K562 (cell line): ENCODE measurements around the gene CDK11B. TPM values are rescaled to one million over a fixed set of nuclear protein-coding genes. Genes with fewer than 3 reads are reported as not detected.

ENCODE experiments used
- ATF2 ChIP-seq: sonication (generic); formaldehyde crosslinking; IDR thresholded peaks from 2 replicates; pipeline ENCODE4 v1.8.1; 2022; ENCODE audit warnings: missing genetic modification reagents
- BMI1 ChIP-seq: fragments of 150-350 bp; IDR thresholded peaks from 2 replicates; pipeline ENCODE4 v1.6.1; 2014; ENCODE audit warnings: low read length
- CHD2 ChIP-seq: IDR thresholded peaks from 2 replicates; pipeline ENCODE4 v1.6.1; 2011; ENCODE audit warnings: low read depth, low read length
- EHMT2 ChIP-seq: fragments of 450-650 bp; IDR thresholded peaks from 2 replicates; pipeline ENCODE4 v1.6.1; 2018; ENCODE audit warnings: antibody characterized with exemption
- FOXA3 ChIP-seq, 2 experiments: fragments of 450-650 bp in 1 of 2; sonication (generic) in 1 of 2; formaldehyde crosslinking; IDR thresholded peaks in 1 of 2; conservative IDR thresholded peaks in 1 of 2; 2 replicates each; pipeline versions ENCODE4 v1.4.0 to v1.8.0; 2020 to 2022; ENCODE audit warnings: mild to moderate bottlenecking in 2 of 2, missing genetic modification reagents in 1 of 2
- GATAD2A ChIP-seq: fragments of 450-650 bp; IDR thresholded peaks from 2 replicates; pipeline ENCODE4 v1.6.1; 2017
- HMG20B ChIP-seq: fragments of 250-450 bp; sonication (Bioruptor Pico); IDR thresholded peaks from 2 replicates; pipeline ENCODE4 v1.5.0; 2021; ENCODE audit warnings: mild to moderate bottlenecking
- KLF6 ChIP-seq: fragments of 250-450 bp; sonication (Bioruptor Pico); IDR thresholded peaks from 2 replicates; pipeline ENCODE4 v1.4.0; 2020; ENCODE audit warnings: mild to moderate bottlenecking, moderate library complexity, borderline replicate concordance
- MECOM ChIP-seq: fragments of 250-450 bp; sonication (Bioruptor Pico); IDR thresholded peaks from 2 replicates; pipeline ENCODE4 v1.8.0; 2022; ENCODE audit warnings: inconsistent platforms
- NCOR1 ChIP-seq: fragments of 450-650 bp; IDR thresholded peaks from 2 replicates; pipeline ENCODE4 v1.6.1; 2016; ENCODE audit warnings: mild to moderate bottlenecking, moderate library complexity
- OTX1 ChIP-seq: fragments of 450-650 bp; formaldehyde crosslinking; IDR thresholded peaks from 2 replicates; pipeline ENCODE4 v1.4.0; 2022; ENCODE audit warnings: mild to moderate bottlenecking
- ZBTB40 ChIP-seq, 2 experiments: fragments of 450-650 bp in 1 of 2; sonication (generic) in 1 of 2; formaldehyde crosslinking in 1 of 2; IDR thresholded peaks; 2 replicates each; pipeline versions ENCODE4 v1.7.1 to v1.9.0; 2016 to 2022; ENCODE audit warnings: inconsistent platforms in 1 of 2, mild to moderate bottlenecking in 1 of 2, missing genetic modification reagents in 1 of 2
- ZFX ChIP-seq: sonication (generic); formaldehyde crosslinking; IDR thresholded peaks from 2 replicates; pipeline ENCODE4 v1.8.0; 2022; ENCODE audit warnings: mild to moderate bottlenecking, missing genetic modification reagents, moderate library complexity
- polyA plus RNA-seq, 8 experiments: library from polyadenylated mRNA; depleted of rRNA in 4 of 8; stranded (reverse) in 5 of 8; unstranded in 3 of 8; fragments of >200 nt; fragmentation: Nextera tagmentation in 2 of 8; fragmentation: Illumina TruSeq in 1 of 8; extraction: Ambion mirVana in 2 of 8; extraction: Trizol in 1 of 8; gene quantifications; 2 replicates each; pipeline versions ENCODE4 v1.2.1 to v1.2.3, GENCODE V29; 2011 to 2014; ENCODE audit warnings: inconsistent platforms in 1 of 8, missing spikeins in 1 of 8
- total RNA-seq, 7 experiments: library from RNA; depleted of rRNA in 6 of 7; stranded (reverse); fragments of >200 nt in 6 of 7; fragmentation: Illumina TruSeq in 2 of 7; extraction: Trizol in 2 of 7; gene quantifications; 2 replicates each; pipeline versions ENCODE4 v1.2.1 to v1.2.3, GENCODE V29; 2011 to 2021; ENCODE audit warnings: low replicate concordance in 1 of 7
- TF ChIP-seq, protein P1 (sequence below): fragments of 450-650 bp; IDR thresholded peaks from 2 replicates; pipeline ENCODE4 v1.6.1; 2016
- TF ChIP-seq, protein P2 (sequence below): fragments of 450-650 bp; formaldehyde crosslinking; IDR thresholded peaks from 2 replicates; pipeline ENCODE4 v1.4.0; 2020; ENCODE audit warnings: mild to moderate bottlenecking

CDK11B gene
- total and polyA plus RNA-seq, 9 of the 15 experiments (the other 6 are each of a cell fraction or from before 2014, with no cell fraction given): 2.8 to 52.2 (median 19.5) TPM

- TF ChIP-seq ZBTB40 (IDR thresholded peaks at IDR 0.05) (no peak), ZBTB40 (CRISPR knock-in tag; IDR thresholded peaks at IDR 0.05) (no peak), KLF6 (CRISPR knock-in tag) (no peak), ATF2 (CRISPR knock-in tag) (no peak), MECOM (CRISPR knock-in tag) (no peak), BMI1 (no peak), HMG20B (CRISPR knock-in tag) (no peak), OTX1 (CRISPR knock-in tag) (no peak; the same call in 1 of the 2 replicates), EHMT2 (peak; percentile 64; the same call in 1 of the 2 replicates), ZFX (CRISPR knock-in tag) (no peak), CHD2 (no peak), NCOR1 (no peak), GATAD2A (no peak), FOXA3 (CRISPR knock-in tag; conservative IDR thresholded peaks at IDR 0.05 in 1 of 2, IDR thresholded peaks at IDR 0.05 in 1 of 2) (no peak)
- TF ChIP-seq, protein P1, sequence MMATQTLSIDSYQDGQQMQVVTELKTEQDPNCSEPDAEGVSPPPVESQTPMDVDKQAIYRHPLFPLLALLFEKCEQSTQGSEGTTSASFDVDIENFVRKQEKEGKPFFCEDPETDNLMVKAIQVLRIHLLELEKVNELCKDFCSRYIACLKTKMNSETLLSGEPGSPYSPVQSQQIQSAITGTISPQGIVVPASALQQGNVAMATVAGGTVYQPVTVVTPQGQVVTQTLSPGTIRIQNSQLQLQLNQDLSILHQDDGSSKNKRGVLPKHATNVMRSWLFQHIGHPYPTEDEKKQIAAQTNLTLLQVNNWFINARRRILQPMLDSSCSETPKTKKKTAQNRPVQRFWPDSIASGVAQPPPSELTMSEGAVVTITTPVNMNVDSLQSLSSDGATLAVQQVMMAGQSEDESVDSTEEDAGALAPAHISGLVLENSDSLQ: no peak
- TF ChIP-seq, protein P2, sequence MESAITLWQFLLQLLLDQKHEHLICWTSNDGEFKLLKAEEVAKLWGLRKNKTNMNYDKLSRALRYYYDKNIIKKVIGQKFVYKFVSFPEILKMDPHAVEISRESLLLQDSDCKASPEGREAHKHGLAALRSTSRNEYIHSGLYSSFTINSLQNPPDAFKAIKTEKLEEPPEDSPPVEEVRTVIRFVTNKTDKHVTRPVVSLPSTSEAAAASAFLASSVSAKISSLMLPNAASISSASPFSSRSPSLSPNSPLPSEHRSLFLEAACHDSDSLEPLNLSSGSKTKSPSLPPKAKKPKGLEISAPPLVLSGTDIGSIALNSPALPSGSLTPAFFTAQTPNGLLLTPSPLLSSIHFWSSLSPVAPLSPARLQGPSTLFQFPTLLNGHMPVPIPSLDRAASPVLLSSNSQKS: no peak
Measured at GRCh38 chr1:1596493-1597274, 62.1 kb downstream of the CDK11B start (continued).
